Pancreas (tissue), 10 donors: ENCODE measurements around the gene MTF1. TPM values are rescaled to one million over a fixed set of nuclear protein-coding genes. Genes with fewer than 3 reads are reported as not detected.
A peak's percentile ranks its signal among the peaks of the same experiment; 100 is the strongest.

Experiments
- ATAC-seq, 4 donors: fragments of 200-7000 bp; cut with Tn5 transposase; one replicate each; pipeline versions ENCODE4 v1.8.0 to v1.9.1; 2020; ENCODE audit warnings: mild to moderate bottlenecking in 4 of 4, moderate library complexity in 4 of 4
- DNase-seq, 6 donors: peaks; one replicate each; pipeline ENCODE4 v3.0.0-alpha.2; 2020
- FAIRE-seq: peaks from 2 replicates; lab custom pipeline; 2012; peaks lifted over from hg19 to GRCh38; lab: Jason Lieb, UNC
- H3K27ac ChIP-seq, 4 donors: fragments of 200-600 bp; sonication (generic); 1 replicate in 3 of 4; 2 replicates in 1 of 4; pipeline versions ENCODE4 v1.5.0 to v1.8.0; 2020
- H3K27me3 ChIP-seq, 4 donors: fragments of 200-600 bp; one replicate each; pipeline ENCODE4 v1.8.0; 2021
- H3K36me3 ChIP-seq, 3 donors: fragments of 200-600 bp; sonication (generic) in 1 of 3; one replicate each; pipeline versions ENCODE4 v1.5.0 to v1.8.0; 2020 to 2021
- H3K4me1 ChIP-seq, 3 donors: fragments of 200-600 bp; one replicate each; pipeline ENCODE4 v1.8.0; 2021
- H3K4me3 ChIP-seq, 4 donors: fragments of 200-600 bp; sonication (generic) in 2 of 4; one replicate each; pipeline versions ENCODE4 v1.5.0 to v1.8.0; 2020 to 2021
- H3K9me3 ChIP-seq, 4 donors: fragments of 200-600 bp; one replicate each; pipeline ENCODE4 v1.8.0; 2021
- CTCF ChIP-seq, 4 donors: fragments of 200-600 bp; sonication (generic) in 3 of 4; IDR thresholded peaks; one replicate each; pipeline versions ENCODE4 v1.5.0 to v1.8.0; 2021; ENCODE audit warnings: antibody characterized with exemption in 4 of 4
- WGBS, 2 donors: extraction: QIAGEN DNeasy Blood & Tissue Kit; methylation state at CpG; one replicate each; pipeline ENCODE4 v1.1.7; 2013; 5-methylcytosine and 5-hydroxymethylcytosine counted together
- intact Hi-C, 3 donors: fragments of 100-400 bp; cut with DNase I; formaldehyde crosslinking; loops; one replicate each; pipeline versions ENCODE4 v1.11.1 to v1.14.2; 2022
- polyA plus RNA-seq, 2 donors: library from polyadenylated mRNA; stranded (reverse); fragments of 200-250 nt; gene quantifications; one replicate each; pipeline ENCODE4 v1.2.3, GENCODE V29; 2013
- total RNA-seq, 6 donors: library from RNA; stranded (reverse); fragmentation: NEBNext Ultra II Directional in 4 of 6; extraction: Animal tissue kit (Norgen Biotek cat#: 25700) in 4 of 6; gene quantifications; one replicate each; pipeline versions ENCODE4 v1.2.1 to v1.2.4, GENCODE V29; 2021 to 2023
- donor health status: healthy with polysubstance abuse.
- donor health status: DM: no; HTN: no; CAD: no; lungs with moderate emphysema.
- donor health status: DM: no; HTN: no; CAD: no.
- donor health status: control.
- donor health status: control.
- donor health status: Bipolar disorder and iron deficiency.
- donor health status: DM: yes; HTN: yes; CAD: no.
- donor health status: DM: no; HTN: no; CAD: no.
- donor health status: DM: no; HTN: no; CAD: no.
- donor health status: DM: yes; HTN: yes; CAD: no.

Gene MTF1
- total and polyA plus RNA-seq, 8 donors: 1.4 to 13.5 (median 7.2) TPM

GRCh38 chr1:37861151-37861550 lies 1.8 kb upstream of the MTF1 start:
- Histone ChIP-seq H3K9me3 (no peaks in the 10 kb centered on the region), H3K27ac (no peak overlapping the region), H3K27me3 (no peaks in the 10 kb centered on the region), H3K4me3 (no peak overlapping the region), H3K36me3 (peaks cover 0 to 3% (median 0%) of the 10 kb centered on the region in 3 donors), H3K4me1 (peaks cover 8 to 14% (median 12%) of the 10 kb centered on the region in 3 donors)
- no peak for TF ChIP-seq CTCF (IDR thresholded peaks at IDR 0.05)
- FAIRE-seq: no peak
- intact Hi-C loops: no loop called here
- WGBS, 2 donors: 83 to 92% methylated on average over 4 of the region's 4 CpGs
- DNase-seq: no peak
- ATAC-seq: no peak

- peak in 1 of 4 donors; percentile 12 for TF ChIP-seq CTCF (IDR thresholded peaks at IDR 0.05)
- ATAC-seq: no peak
- Histone ChIP-seq H3K9me3 (no peaks in the 10 kb centered on the region), H3K4me1 (peaks cover 8 to 14% (median 12%) of the 10 kb centered on the region in 3 donors), H3K27ac (peak overlapping the region; percentile 65 to 91 (median 75)), H3K36me3 (peaks cover 0 to 3% (median 0%) of the 10 kb centered on the region in 3 donors), H3K27me3 (no peaks in the 10 kb centered on the region), H3K4me3 (peak overlapping the region; percentile 54 to 94 (median 79))
- no peak for FAIRE-seq
- intact Hi-C loops: no loop called here
- DNase-seq: no peak
- WGBS, 2 donors: 22 to 23% methylated on average over 5 of the region's 5 CpGs
These were observed 914 bp upstream of the MTF1 start for GRCh38 chr1:37860346-37860666.

- Histone ChIP-seq H3K36me3 (peaks cover 0 to 3% (median 0%) of the 10 kb centered on the region in 3 donors), H3K4me3 (peak overlapping the region; percentile 54 to 94 (median 79)), H3K27ac (peak overlapping the region; percentile 65 to 91 (median 75)), H3K4me1 (peaks cover 8 to 14% (median 12%) of the 10 kb centered on the region in 3 donors), H3K9me3 (no peaks in the 10 kb centered on the region), H3K27me3 (no peaks in the 10 kb centered on the region)
- intact Hi-C loops: no loop called here
- WGBS, 2 donors: 1% methylated on average over 21 of the region's 21 CpGs
- DNase-seq: peak in 2 of 6 donors; percentile 32 to 54
- peak; percentile 4 to 23 (median 12) for ATAC-seq
- TF ChIP-seq CTCF (IDR thresholded peaks at IDR 0.05): no peak
- no peak for FAIRE-seq
These were observed 373 bp downstream of the MTF1 start for GRCh38 chr1:37858931-37859506.

GRCh38 chr1:37854406-37854805 lies 5.0 kb downstream of the MTF1 start:
- 96 to 98% methylated on average over 6 of the region's 6 CpGs for WGBS, 2 donors
- no peak for ATAC-seq
- peaks cover 8 to 17% (median 8%) of the 10 kb centered on the region in 3 donors for H3K4me1 ChIP-seq

More at GRCh38 chr1:37854406-37854805, 5.0 kb downstream of the MTF1 start:
- DNase-seq: no peak
- intact Hi-C loops: no loop called here
- no peaks in the 10 kb centered on the region for H3K36me3 ChIP-seq
- no peak overlapping the region for H3K4me3 ChIP-seq
- no peaks in the 10 kb centered on the region for H3K27me3 ChIP-seq
- no peak for TF ChIP-seq CTCF (IDR thresholded peaks at IDR 0.05)
- H3K27ac ChIP-seq: no peak overlapping the region
- H3K9me3 ChIP-seq: no peaks in the 10 kb centered on the region
- FAIRE-seq: no peak
